Kidney (tissue), 14 donors: ENCODE results near the gene VDR. TPM values are rescaled to one million over a fixed set of nuclear protein-coding genes. Genes with fewer than 3 reads are reported as not detected.

ENCODE experiments used
- DNase-seq, 5 donors: peaks; one replicate each; pipeline ENCODE4 v3.0.0-alpha.2; 2013 to 2020
- FAIRE-seq: peaks from 2 replicates; lab custom pipeline; 2012; peaks lifted over from hg19 to GRCh38; lab: Jason Lieb, UNC
- H3K27ac ChIP-seq, 2 donors: one replicate each; pipeline ENCODE4 v1.7.0; 2013; ENCODE audit warnings: low read depth in 2 of 2, low read length in 2 of 2, inconsistent platforms in 1 of 2
- H3K27me3 ChIP-seq: one replicate; pipeline ENCODE4 v1.7.1; 2013; ENCODE audit warnings: low read length, inconsistent platforms; ENCODE audit not compliant: control insufficient read depth, insufficient read depth
- H3K36me3 ChIP-seq, 3 donors: one replicate each; pipeline versions ENCODE4 v1.7.0 to v1.7.1; 2013; ENCODE audit warnings: low read length in 3 of 3, control low read depth in 1 of 3, inconsistent platforms in 1 of 3; ENCODE audit not compliant: insufficient read depth in 3 of 3, control insufficient read depth in 2 of 3
- H3K4me1 ChIP-seq, 3 donors: one replicate each; pipeline versions ENCODE4 v1.7.0 to v1.7.1; 2013; ENCODE audit warnings: low read length in 3 of 3, inconsistent platforms in 1 of 3, low read depth in 1 of 3; ENCODE audit not compliant: control insufficient read depth in 2 of 3, insufficient read depth in 2 of 3
- H3K4me3 ChIP-seq, 3 donors: one replicate each; pipeline versions ENCODE4 v1.7.0 to v1.8.1; 2013; ENCODE audit warnings: low read length in 3 of 3, control low read depth in 1 of 3, inconsistent platforms in 1 of 3
- H3K9ac ChIP-seq, 3 donors: one replicate each; pipeline versions ENCODE4 v1.7.0 to v1.7.1; 2013; ENCODE audit warnings: low read length in 3 of 3, control low read depth in 1 of 3, inconsistent platforms in 1 of 3
- H3K9me3 ChIP-seq, 3 donors: one replicate each; pipeline versions ENCODE4 v1.7.0 to v1.7.1; 2013; ENCODE audit warnings: low read length in 3 of 3, control low read depth in 1 of 3, inconsistent platforms in 1 of 3; ENCODE audit not compliant: control insufficient read depth in 2 of 3, insufficient read depth in 1 of 3
- intact Hi-C: fragments of 100-400 bp; cut with DNase I; formaldehyde crosslinking; loops from one replicate; pipeline ENCODE4 v1.11.1; 2022
- polyA plus RNA-seq: library from polyadenylated mRNA; stranded (reverse); fragments of 350-450 nt; fragmentation: Illumina TruSeq; extraction: RNeasy Lipid Tissue Mini Kit (QIAGEN cat#74804); gene quantifications from one replicate; pipeline ENCODE4 v1.2.3, GENCODE V29; 2014; ENCODE audit warnings: low read depth, low replicate concordance; ENCODE audit not compliant: insufficient read depth
- total RNA-seq: library from RNA; stranded (reverse); fragmentation: NEBNext Ultra II Directional; extraction: Animal tissue kit (Norgen Biotek cat#: 25700); gene quantifications from one replicate; pipeline ENCODE4 v1.2.1, GENCODE V29; 2021
- TF ChIP-seq, protein P1 (sequence below): IDR thresholded peaks from 3 replicates; pipeline ENCODE4 v1.5.1; 2012; ENCODE audit warnings: mild to moderate bottlenecking, moderate library complexity, borderline replicate concordance; ENCODE audit not compliant: insufficient read depth; ENCODE audit errors: extremely low read depth
- donor health status: control.
- donor health status: control.
- donor health status: control.
- donor health status: control.
- donor health status: control.
- donor health status: DM: yes; HTN: yes; CAD: no.
- donor health status: Normal renal cell carcinoma (clear cell type).

Gene VDR
- total and polyA plus RNA-seq, 2 donors from 2014 or later = 14.8 to 19.1 TPM

- TF ChIP-seq, protein P1, sequence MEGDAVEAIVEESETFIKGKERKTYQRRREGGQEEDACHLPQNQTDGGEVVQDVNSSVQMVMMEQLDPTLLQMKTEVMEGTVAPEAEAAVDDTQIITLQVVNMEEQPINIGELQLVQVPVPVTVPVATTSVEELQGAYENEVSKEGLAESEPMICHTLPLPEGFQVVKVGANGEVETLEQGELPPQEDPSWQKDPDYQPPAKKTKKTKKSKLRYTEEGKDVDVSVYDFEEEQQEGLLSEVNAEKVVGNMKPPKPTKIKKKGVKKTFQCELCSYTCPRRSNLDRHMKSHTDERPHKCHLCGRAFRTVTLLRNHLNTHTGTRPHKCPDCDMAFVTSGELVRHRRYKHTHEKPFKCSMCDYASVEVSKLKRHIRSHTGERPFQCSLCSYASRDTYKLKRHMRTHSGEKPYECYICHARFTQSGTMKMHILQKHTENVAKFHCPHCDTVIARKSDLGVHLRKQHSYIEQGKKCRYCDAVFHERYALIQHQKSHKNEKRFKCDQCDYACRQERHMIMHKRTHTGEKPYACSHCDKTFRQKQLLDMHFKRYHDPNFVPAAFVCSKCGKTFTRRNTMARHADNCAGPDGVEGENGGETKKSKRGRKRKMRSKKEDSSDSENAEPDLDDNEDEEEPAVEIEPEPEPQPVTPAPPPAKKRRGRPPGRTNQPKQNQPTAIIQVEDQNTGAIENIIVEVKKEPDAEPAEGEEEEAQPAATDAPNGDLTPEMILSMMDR = no peak
- peak overlapping the region in 1 of 2 donors; percentile 66 for H3K27ac ChIP-seq
- no peak overlapping the region for H3K4me3 ChIP-seq
- peaks cover 7 to 48% (median 36%) of the 10 kb centered on the region in 3 donors for H3K4me1 ChIP-seq
- no peaks in the 10 kb centered on the region for H3K36me3 ChIP-seq
- no peaks in the 10 kb centered on the region for H3K9me3 ChIP-seq
- H3K27me3 ChIP-seq = no peaks in the 10 kb centered on the region
- no peak for FAIRE-seq
- H3K9ac ChIP-seq = no peak overlapping the region
- intact Hi-C loops = no loop called here
- no peak for DNase-seq
Measured at GRCh38 chr12:47823422-47824086, 81.2 kb downstream of the VDR start.

GRCh38 chr12:47822863-47823262 is 81.9 kb downstream of the VDR start:
- intact Hi-C loops = no loop called here
- H3K36me3 ChIP-seq = no peaks in the 10 kb centered on the region
- DNase-seq (no peak), FAIRE-seq (no peak)
- H3K9me3 ChIP-seq = no peaks in the 10 kb centered on the region
- H3K4me3 ChIP-seq = no peak overlapping the region
- no peak overlapping the region for H3K9ac ChIP-seq
- no peaks in the 10 kb centered on the region for H3K27me3 ChIP-seq
- peak overlapping the region; percentile 47 to 94 for H3K27ac ChIP-seq
- TF ChIP-seq, protein P1 = no peak
- H3K4me1 ChIP-seq = peaks cover 7 to 50% (median 39%) of the 10 kb centered on the region in 3 donors

DNA sequence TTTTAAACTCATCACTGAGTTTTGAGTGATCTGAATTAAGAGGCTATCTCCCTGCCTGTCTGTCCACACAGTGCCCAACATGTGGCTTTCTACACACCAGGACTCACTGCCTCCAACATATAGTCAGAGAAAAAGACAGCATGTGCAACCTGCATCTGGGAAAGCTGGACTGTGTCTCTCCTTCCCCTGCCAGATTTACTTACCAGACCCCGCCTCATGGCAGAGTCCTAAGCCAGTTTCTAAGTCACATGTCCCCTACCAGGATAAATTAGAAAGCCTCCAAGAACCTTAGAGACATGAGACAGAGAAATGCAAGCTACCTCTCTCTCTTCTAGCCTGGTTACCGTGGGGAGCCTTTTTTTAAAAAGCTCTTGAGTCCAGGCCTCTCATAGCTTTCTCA is 82.4 kb downstream of the VDR start:
- DNase-seq (no peak), FAIRE-seq (no peak)
- intact Hi-C loops = no loop called here
- no peaks in the 10 kb centered on the region for H3K36me3 ChIP-seq
- H3K4me1 ChIP-seq = peaks cover 7 to 55% (median 44%) of the 10 kb centered on the region in 3 donors
- H3K27me3 ChIP-seq = no peaks in the 10 kb centered on the region
- H3K9me3 ChIP-seq = no peaks in the 10 kb centered on the region
- no peak overlapping the region for H3K9ac ChIP-seq
- H3K4me3 ChIP-seq = no peak overlapping the region
- TF ChIP-seq, protein P1 = no peak
- H3K27ac ChIP-seq = peak overlapping the region; percentile 47 to 94
